NCI-H146 treated with DMSO at 0.1 percent for 48 hours (cell line): Measurements from ENCODE around the gene BNIP5.
"Not testable (repeated sequence)": the region's sequence is repeated elsewhere in the genome, so short reads cannot be mapped to it uniquely, and the experiment has no call there.

Experiments used
- DNase-seq: peaks from one replicate; lab custom pipeline; 2025; ENCODE audit not compliant: unreplicated experiment; lab: John Stamatoyannopoulos, UW

The BNIP5 gene

DNA sequence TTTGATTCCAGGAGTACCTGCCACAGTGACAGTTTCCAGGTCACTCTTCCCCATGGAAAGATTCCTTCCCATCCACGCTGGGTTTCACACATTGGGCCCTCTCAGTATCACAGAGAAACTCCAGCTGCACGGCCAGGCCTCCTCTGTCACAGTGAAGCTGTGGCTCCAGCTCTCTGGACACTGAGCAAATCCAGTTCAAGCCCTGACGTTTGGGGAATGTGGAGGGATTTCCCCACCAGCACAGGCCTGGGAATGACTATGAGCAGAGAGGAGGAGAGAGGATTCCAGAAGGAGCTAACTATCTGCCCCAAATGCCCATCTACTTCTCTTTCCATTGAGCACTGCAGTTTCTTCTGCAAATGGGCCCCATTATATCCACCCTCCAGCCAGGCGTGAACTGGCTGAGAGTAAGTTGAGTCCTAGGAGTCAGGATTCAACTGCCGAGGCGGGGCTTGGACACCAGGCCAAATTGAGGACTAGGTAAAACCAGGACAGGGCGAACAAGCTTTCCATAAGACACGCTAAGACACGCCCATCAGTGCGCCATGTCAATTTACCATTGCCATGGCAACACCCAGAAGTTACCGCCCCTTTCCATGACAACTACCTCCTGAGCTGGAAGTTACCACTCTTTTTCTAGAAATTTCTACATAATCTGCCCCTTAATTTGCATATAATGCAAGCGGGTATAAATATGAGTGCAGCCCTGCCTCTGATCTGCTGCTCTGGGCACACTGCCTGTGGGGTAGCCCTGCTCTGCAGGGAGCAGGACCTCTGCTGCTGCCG, 9.2 kb upstream of the BNIP5 start:
- DNase-seq = no peak

GRCh38 chr6:36343109-36343680, 6.5 kb upstream of the BNIP5 start:
- no peak for DNase-seq

GRCh38 chr6:36340618-36341454, 4.1 kb upstream of the BNIP5 start:
- peak; percentile 16 for DNase-seq

DNA sequence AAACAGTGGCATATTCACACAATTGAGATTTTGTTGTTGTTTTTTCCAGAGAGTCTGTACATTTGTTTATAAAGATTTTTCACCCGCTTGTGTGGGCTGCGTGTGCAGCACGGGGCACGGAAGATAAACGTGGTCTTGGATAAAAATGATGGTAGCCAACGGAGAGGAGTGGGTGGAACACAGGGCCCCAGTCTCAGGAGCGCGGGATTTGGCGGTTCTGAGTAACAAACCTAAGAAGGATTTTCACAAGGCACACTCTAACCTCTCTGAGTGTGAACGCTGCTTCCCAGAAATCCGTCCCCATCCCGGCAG, 3.6 kb upstream of the BNIP5 start:
- DNase-seq = no peak

DNA sequence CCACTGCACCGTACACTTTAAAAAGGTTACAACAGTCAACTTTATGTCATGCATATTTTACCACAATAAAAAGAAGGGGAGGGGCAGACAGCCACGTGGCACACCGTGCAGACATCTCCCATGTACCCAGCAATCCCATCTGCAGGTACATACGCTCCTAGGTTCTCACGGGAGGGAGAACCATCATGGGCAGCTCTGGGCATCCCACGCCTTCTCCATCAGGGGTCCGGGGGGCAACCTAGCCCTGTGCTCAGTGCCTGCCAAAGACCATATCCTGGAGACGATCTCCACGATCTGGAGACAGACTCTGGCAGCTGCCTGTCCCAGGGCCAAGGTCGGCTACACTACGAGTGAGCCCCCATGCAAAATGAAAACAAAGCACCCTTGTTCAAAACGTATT, 2.5 kb upstream of the BNIP5 start:
- no peak for DNase-seq

DNA sequence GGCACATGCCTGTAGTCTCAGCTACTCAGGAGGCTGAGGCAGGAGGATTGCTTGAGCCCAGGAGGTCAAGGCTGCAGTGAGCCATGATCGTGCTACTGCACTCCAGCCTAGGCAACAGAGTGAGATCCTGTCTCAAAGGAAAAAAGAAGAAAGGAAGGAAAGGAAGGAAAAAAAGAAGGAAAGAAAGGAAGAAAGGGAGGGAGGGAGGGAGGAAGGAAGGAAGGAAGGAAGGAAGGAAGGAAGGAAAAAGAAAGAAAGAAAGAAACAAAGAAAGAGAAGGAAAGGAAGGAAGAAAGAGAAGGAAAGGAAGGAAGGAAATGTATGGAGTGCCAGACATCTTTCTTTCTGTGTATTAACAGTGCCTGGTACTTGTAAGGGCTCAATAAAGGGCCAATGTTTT, 1.5 kb upstream of the BNIP5 start:
- DNase-seq = not testable (repeated sequence)

DNA sequence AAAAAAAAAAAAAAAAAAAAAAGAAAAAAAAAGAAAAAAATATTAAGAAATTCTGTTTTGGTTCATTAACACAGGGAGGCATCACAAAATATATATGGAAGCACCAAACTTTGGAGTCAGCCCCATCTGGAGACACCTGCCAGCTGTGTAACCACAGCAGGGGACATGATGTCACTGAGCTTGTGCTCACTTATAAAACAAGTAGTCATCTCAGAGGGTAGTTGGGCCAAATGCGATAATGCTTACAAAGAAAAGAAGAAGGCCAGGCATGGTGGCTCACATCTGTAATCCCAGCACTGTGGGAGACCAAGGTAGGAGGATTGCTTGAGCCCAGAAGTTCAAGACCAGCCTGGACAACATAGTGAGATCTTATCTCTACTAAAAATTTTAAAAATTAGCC, 1.1 kb upstream of the BNIP5 start:
- no peak for DNase-seq

- DNase-seq = no peak
Measured at GRCh38 chr6:36336208-36336710, 429 bp downstream of the BNIP5 start.

GRCh38 chr6:36335465-36336207, 1.1 kb downstream of the BNIP5 start:
- DNase-seq = no peak

GRCh38 chr6:36334832-36335459, 1.7 kb downstream of the BNIP5 start:
- no peak for DNase-seq

DNA sequence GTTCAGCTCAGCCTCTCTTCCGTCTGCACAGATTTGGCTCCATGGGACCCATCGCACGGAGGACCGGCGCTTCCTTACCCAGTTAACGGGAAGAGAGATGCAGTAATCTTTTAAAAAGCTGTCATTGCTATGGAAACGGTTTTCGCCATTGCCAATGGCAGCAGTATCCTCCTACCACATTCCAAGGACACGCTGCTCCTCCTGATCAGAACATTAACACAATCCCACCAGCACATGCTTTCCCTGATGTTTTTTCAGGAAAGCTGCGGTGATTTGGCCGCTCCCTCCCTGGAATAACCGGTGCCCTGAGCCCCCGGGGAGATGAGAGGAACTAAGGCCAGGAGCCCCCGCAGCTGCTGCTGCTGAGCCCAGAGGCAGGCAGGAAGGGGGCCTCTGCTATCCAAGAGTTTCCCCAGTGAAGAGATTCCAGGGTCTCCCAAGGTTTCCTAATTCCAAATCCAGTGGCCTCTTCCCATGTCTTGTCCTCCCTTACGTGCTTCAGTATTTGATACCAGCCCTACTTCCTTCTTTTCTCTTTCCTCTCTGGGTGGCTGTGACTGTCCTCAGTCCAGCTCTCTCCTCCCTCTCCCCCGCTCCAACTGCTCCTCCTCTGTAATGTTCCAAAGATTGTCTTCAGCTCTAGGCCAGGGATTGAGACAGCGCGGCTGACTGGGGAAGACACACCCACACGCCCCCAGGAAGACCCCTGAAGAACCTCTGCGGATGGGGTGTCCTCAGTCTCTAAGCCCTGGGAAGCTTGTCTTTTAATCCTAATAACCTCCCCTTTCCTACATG, 2.6 kb downstream of the BNIP5 start:
- no peak for DNase-seq

- DNase-seq = no peak
Measured at GRCh38 chr6:36333171-36333895, 3.4 kb downstream of the BNIP5 start.

DNA sequence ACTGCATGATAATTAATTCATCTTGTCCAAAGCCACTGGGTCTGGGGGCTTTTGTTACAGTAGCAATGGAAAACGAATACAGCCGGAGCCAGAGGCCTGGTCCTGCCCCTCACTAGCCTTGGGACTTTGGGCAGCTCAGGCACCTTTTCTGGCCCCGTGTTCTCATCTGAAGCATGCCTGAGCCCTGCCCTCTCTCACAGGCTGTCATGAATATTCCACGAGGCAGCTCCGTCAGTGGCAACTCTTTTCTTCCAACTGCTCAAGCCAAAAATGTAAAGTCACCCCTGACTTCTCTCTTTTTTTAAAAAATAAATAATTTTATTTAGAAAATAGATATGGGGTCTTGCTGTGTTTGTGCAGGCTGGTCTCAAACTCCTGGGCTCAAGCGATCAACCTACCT, 5.3 kb downstream of the BNIP5 start:
- no peak for DNase-seq

- DNase-seq = no peak
Measured at GRCh38 chr6:36330366-36330765, 6.3 kb downstream of the BNIP5 start.

- no peak for DNase-seq
Measured at GRCh38 chr6:36329798-36330291, 6.8 kb downstream of the BNIP5 start.

DNA sequence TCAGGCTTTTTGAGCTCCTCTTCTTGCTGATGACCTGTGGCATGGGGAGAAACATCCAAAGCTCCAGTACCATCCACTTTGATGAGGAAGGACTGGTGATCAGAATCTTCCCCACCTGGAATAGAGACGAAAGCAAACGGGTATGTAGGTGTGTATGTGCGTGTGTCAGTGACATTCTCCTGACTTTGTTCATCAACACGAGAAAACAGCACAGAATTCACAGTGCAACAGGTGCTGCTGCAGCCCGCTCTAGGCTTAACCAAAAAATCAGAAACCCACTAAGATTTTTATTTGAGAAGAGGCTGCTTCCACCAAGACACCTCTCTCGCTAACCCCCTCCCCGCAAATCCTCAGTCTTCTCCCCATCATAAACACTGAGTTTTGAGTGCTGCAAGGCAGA, 8.1 kb downstream of the BNIP5 start:
- DNase-seq = no peak

- no peak for DNase-seq
Measured at GRCh38 chr6:36327919-36328236, 8.8 kb downstream of the BNIP5 start.

GRCh38 chr6:36327226-36327918, 9.3 kb downstream of the BNIP5 start:
- DNase-seq = no peak
